Adrenal gland (tissue), 5 donors: ENCODE results near the gene KLF16.

ENCODE experiments used
- POLR2A ChIP-seq, 2 donors: fragments of 450-650 bp; IDR thresholded peaks; one replicate each; pipeline ENCODE4 v1.6.1; 2017; ENCODE audit warnings: antibody characterized with exemption in 2 of 2, mild to moderate bottlenecking in 2 of 2, moderate library complexity in 1 of 2
- TF ChIP-seq, protein P1 (sequence below), 6 experiments: fragments of 450-650 bp in 4 of 6; fragments of 200-600 bp in 2 of 6; sonication (generic) in 1 of 6; IDR thresholded peaks; 1 replicate in 5 of 6; 2 replicates in 1 of 6; pipeline versions ENCODE4 v1.5.1 to v1.8.0; 2016 to 2021; ENCODE audit warnings: antibody characterized with exemption in 6 of 6, mild to moderate bottlenecking in 2 of 6, moderate library complexity in 1 of 6
- donor health status: DM: no; HTN: no; CAD: no.

DNA sequence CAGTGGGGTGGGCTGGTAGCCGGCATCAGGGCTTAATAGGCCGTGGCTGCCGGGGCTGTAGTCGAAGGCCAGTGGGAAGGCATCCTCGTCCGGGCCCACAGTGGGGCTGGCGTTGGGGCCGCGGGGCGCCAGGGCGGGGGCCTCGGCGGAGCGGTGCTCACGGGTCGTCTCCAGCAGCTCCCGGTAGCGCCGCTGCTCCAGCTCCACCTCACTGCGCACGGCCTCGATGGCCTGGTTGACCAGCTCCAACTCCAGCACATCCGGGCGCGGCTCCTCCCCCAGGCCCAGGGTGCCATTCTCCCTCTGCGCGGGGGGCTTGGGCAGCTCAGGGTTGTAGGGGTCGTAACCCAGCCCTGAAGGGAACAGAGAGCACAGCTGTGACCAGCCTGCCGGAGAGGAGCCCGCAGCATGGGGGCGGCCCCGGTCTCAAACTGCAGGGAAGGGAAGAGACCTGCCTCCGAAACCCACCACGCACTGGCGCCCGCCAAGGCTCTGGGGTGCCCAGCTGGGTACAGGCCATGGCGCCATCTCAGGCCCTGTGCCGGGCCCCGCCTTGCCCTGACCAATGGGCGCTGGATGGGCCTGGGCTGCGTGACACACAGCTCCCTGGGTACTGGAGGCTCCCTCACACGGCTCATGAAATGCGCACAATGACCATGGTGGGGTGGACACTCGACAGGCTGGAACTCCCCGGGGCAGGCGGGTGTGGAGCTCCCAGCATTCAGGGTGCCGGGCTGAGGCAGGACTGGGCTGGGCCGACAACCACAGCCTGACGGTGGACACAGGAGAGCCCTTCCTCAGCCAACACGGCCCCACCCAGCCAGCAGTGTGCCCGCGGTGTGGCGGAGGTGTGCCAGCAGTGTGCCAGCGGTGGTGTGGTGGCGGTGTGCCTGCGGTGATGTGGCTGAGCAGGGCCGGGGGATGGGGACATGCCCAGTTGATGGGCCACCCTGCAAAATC lies 34.8 kb downstream of the KLF16 start:
- TF ChIP-seq, protein P1, sequence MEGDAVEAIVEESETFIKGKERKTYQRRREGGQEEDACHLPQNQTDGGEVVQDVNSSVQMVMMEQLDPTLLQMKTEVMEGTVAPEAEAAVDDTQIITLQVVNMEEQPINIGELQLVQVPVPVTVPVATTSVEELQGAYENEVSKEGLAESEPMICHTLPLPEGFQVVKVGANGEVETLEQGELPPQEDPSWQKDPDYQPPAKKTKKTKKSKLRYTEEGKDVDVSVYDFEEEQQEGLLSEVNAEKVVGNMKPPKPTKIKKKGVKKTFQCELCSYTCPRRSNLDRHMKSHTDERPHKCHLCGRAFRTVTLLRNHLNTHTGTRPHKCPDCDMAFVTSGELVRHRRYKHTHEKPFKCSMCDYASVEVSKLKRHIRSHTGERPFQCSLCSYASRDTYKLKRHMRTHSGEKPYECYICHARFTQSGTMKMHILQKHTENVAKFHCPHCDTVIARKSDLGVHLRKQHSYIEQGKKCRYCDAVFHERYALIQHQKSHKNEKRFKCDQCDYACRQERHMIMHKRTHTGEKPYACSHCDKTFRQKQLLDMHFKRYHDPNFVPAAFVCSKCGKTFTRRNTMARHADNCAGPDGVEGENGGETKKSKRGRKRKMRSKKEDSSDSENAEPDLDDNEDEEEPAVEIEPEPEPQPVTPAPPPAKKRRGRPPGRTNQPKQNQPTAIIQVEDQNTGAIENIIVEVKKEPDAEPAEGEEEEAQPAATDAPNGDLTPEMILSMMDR (IDR thresholded peaks at IDR 0.05) = no peak
- no peak for TF ChIP-seq POLR2A (IDR thresholded peaks at IDR 0.05)
